GM12865 (cell line): Measurements from ENCODE around the gene ACO1.

Source experiments
- DNase-seq: peaks from one replicate; pipeline ENCODE4 v3.0.0; 2010; ENCODE audit warnings: low read depth
- H3K4me3 ChIP-seq: 2 replicates; pipeline ENCODE4 v1.5.1; 2011; ENCODE audit warnings: mild to moderate bottlenecking, low read depth, low read length, control low read depth
- CTCF ChIP-seq: IDR thresholded peaks from 2 replicates; pipeline ENCODE4 v1.5.1; 2011; ENCODE audit warnings: low read length, control low read depth, low read depth, inconsistent platforms; ENCODE audit not compliant: insufficient read depth; ENCODE audit errors: missing control alignments

The ACO1 gene

GRCh38 chr9:32393911-32394310 lies 9.5 kb downstream of the ACO1 start:
- H3K4me3 ChIP-seq, result no peak overlapping the region
- no peak for TF ChIP-seq CTCF
- DNase-seq, result no peak

GRCh38 chr9:32394381-32395049 lies 10.1 kb downstream of the ACO1 start:
- DNase-seq, result no peak
- H3K4me3 ChIP-seq, result no peak overlapping the region
- no peak for TF ChIP-seq CTCF

- no peak for DNase-seq
- no peak for TF ChIP-seq CTCF
- H3K4me3 ChIP-seq, result no peak overlapping the region
Observed at GRCh38 chr9:32395510-32396216, 11.2 kb downstream of the ACO1 start.

- no peak overlapping the region for H3K4me3 ChIP-seq
- TF ChIP-seq CTCF, result no peak
- DNase-seq, result no peak
Observed at GRCh38 chr9:32398207-32398606, 13.8 kb downstream of the ACO1 start.

- no peak overlapping the region for H3K4me3 ChIP-seq
- TF ChIP-seq CTCF, result no peak
- DNase-seq, result no peak
Observed at GRCh38 chr9:32399110-32399815, 14.8 kb downstream of the ACO1 start.

GRCh38 chr9:32401488-32401887 lies 17.0 kb downstream of the ACO1 start:
- no peak overlapping the region for H3K4me3 ChIP-seq

More at GRCh38 chr9:32401488-32401887, 17.0 kb downstream of the ACO1 start:
- no peak for TF ChIP-seq CTCF
- no peak for DNase-seq
